HuH-7 (cell line): ENCODE measurements around the gene PARP11.
A peak's percentile ranks its signal among the peaks of the same experiment; 100 is the strongest.

Source experiments
- DNase-seq: peaks from one replicate; pipeline ENCODE4 v3.0.0; 2011; ENCODE audit warnings: low spot score

The PARP11 gene, protein sequence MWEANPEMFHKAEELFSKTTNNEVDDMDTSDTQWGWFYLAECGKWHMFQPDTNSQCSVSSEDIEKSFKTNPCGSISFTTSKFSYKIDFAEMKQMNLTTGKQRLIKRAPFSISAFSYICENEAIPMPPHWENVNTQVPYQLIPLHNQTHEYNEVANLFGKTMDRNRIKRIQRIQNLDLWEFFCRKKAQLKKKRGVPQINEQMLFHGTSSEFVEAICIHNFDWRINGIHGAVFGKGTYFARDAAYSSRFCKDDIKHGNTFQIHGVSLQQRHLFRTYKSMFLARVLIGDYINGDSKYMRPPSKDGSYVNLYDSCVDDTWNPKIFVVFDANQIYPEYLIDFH

DNA sequence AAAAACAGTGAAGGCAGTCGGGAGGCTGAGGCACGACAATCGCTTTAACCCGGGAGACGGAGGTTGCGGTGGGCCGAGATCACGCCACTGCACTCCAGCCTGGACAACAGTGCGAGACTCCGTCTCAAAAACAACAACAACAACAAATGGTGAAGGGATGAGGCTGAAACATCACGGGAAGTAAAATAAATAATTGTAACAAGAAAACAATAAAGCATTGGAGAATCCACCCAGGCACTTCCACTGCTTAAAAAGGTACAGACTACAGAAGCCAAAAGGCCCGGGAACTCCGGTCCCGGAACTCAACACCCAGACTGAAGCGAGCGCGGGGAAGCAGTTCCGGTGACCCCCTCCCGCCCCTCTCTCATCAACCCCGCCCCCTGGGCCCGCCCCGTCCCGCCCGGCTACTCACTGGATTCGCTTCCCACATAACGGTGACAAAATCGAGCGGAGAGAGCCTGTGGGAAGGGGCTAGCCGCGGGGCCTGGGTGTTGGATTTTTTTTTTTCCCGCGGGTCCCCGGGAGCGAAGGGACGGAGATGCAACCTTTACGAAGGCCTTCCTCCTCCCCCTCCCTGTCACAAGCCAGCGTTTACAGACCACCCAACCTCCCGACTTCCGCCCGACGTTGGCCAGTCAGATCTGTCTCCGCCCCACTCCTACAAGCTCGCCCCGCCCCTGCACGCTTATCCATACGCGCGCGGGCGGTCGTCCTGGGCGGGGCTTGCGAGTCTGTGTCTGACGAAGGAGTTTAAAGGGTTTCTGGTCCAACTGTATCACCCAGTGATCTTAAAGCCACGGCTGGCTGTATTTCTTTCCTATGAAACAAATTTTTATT lies at the start of gene PARP11:
Gene PARP11 (minus strand): TSS at position 600 of the 837 bp plus-strand sequence. CDS start 170 bp downstream, at position 430.
- DNase-seq: peak; percentile 66

DNA sequence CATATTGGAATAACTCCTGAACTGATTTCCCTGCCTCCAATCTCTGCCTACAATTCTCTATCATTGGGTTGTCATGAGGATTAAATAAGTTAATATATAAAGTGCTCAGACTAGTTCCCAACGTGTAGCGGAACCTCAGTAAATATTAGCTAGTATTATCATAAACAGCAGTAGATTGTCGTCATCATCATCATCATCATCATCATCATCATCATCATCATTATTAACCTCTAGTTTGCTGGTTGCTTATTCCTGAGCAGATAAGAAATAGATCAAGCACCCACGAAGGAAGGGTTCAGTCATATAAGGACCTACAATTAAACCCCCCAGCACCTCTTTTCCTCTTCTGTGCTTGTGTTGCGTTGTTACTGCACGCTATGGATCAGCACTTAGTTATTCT lies 48.8 kb upstream of the PARP11 start:
- DNase-seq: no peak

DNA sequence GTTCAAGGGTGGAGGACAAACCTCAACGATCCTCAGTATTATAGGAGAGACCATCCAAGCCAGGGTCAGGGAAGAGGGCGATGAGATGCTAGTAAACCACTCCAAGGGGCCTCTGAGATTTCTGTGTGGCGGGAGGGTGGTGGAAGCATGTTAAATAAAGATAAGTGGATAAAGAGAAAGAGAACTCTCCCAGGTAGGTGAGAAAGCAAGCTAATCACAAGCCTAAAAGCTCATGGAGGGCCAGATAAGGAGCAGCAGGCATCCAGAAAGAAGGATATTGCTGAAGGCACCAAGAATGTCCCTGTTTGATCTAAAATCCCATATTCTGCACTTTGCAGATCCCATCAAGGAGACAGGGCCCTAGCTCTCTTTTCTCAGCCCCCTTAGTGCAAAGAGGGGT lies 48.3 kb upstream of the PARP11 start:
- DNase-seq: no peak

DNA sequence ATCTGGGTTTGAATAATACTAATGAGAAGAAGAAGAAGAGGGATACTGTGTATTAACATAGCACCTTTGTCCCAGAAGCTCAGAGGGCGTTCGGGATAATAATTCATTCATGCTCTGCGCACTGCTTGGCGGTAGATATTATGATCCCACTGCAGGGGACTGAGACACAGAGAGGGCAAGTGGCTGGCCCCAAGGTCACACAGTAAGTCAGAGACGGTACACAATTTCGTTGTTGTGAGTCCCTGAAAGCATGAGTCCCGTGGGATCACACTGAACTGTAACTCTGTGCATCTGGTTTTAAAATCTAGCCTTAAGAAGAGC lies 47.9 kb upstream of the PARP11 start:
- no peak for DNase-seq

DNA sequence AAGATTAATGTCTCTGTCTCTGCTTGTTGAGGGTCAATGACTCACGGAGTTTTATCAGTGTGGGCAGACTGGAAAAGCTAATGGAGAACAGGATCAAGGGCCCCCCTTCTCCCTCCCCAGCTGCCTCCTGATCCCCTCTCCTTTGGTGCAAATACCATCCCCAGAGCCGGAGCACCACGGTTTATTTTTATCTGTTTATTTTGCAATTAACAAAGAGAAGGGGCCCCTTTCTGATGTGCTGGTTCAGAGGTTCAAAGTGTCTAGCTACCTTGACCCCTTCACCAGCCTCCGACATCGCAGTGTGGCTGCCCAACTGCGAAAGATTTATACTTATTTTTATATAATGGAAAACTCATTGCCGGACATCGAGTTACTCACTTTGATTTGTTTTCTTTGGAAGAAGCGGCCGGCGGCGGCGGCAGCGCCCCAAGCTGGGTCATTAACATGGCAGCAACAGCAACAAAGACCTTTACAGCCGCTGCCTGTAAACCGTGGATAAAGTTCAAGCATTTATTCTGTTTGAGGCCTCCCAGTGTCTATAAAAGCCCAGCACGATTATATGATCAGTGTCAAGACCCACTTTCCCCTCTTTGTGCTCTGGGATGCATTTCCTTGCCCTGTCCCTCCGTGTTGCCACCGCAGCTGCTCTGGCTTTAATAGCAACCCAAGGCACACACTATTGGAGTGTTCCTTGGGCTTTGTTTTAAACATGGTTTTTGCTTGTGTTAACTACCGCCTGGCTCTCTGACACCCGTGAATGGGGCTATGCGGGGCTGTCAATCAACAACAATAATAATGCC lies 47.4 kb upstream of the PARP11 start:
- no peak for DNase-seq

DNA sequence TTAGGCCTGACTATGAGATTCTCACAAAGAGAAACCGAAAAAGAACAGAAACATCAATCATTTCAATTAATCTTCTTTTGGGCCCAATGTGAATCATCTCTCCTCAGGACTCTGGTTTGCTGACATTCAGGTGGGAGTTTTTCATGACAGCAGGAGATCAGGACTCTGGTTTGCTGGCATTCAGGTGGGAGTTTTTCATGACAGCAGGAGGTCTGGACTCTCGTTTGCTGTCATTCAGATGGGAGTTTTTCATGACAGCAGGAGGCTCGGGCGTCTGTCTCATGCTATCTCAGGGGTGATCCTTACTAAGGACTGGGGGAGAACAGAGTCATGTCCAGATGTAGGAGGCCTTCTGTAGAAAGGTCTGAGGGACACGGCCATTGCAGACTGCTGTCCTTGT lies 40.1 kb upstream of the PARP11 start:
- no peak for DNase-seq

DNA sequence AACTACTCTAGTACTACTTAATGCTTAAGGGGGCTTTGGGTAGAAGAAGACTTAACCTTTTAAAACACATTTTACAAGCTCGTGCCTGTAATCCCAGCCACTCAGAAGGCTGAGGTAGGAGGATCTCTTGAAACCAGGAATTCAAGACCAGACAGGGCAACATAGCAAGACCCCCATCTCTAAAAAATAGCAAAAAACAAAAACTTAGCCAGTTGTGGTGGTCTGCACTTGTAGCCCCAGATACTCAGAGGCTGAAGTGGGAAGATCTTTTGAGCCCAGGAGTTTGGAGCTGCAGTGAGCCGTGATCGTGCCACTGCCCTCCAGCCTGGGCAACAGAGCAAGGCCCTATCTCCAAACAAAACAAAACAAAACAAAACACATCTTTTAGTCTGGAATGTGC lies 39.7 kb upstream of the PARP11 start:
- DNase-seq: no peak

DNA sequence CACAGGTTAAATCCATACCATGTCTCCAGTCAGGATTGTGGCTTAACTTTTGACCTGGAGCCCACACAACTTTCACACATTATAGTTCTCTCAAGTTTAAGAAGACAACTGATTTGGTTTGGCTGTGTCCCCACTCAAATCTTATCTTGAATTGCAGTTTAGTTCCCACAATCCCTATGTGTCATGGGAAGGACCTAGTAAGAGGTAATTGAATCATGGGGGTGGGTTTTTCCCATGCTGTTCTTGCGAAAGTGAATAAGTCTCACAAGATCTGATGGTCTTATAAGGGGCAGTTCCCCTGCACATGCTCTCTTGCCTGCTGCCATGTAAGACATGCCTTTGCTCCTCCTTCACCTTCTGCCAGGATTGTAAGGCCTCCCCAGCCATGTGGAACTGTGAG lies 38.2 kb upstream of the PARP11 start:
- no peak for DNase-seq

DNA sequence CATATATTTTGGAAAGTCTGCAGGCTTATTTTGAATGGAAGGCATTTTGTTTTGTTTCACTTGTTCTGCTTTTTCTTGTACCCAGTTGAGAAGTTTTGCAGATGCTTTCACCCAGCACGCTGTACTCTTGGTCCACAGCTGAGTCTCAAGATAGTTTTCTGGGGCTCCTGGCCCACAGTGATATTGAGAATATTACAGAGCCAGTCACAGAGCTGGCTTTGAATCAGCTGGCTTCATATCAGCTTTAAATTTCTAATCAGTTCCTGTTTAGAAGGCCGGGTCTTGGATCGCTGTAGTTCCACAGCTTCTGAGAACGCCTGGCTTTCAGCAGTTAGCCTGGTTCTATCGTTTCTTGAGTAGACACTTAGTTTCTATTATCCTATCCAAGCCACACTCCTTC lies 32.5 kb upstream of the PARP11 start:
- no peak for DNase-seq

DNA sequence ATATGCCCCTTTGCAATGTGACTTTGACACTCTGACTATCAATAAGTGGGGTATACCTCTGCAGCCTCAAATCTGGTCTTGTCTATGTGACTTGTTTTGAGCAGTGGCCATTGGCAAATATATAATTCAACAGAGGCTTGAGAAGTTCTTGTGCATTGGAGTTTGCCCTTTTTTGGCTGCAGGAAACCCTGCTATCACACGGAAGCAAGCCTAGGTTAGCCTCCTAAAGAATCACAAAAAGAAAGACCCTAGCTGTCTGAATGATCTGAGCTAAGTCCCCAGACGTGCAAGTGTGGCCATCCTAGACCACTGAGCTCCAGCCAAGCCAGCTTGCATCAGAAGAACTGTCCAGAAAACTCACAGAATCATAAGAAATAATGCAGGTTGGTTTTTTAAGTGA lies 31.8 kb upstream of the PARP11 start:
- DNase-seq: no peak

DNA sequence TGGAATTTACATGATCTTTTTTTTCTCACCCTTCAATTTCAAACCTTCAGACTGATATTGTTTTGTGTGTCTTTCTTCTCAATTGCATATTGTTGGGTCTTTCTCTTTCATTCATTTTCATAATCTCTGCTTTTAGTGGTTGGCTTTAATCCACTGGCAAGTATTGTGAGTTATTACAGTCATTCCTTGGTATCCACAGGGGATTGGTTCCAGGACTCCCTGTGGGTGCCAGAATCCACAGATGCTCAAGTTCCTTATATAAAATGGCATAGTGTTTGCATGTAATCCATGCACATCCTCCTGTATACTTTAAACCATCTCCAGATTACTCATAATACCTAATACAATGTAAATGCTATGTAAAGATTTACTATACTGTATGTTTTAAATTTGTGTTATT lies 29.7 kb upstream of the PARP11 start:
- DNase-seq: no peak

DNA sequence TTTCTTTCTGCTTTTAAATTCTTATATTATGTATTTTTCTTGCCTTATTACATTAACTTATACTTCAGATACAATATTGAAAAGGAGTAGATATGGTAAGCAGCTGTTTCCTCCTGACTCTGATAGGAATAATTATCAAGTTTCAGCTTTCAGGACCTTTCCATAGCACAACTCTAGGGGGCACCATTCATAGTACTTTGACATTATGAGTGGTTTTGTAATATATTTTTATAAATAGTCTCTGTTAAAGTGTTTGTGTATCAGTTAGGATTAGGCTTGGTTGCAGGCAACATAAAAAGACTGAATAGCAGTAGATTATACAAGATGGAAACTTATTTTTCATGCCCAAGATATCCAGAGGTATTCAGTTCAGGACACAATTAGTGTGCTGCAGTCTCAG lies 27.9 kb upstream of the PARP11 start:
- no peak for DNase-seq

DNA sequence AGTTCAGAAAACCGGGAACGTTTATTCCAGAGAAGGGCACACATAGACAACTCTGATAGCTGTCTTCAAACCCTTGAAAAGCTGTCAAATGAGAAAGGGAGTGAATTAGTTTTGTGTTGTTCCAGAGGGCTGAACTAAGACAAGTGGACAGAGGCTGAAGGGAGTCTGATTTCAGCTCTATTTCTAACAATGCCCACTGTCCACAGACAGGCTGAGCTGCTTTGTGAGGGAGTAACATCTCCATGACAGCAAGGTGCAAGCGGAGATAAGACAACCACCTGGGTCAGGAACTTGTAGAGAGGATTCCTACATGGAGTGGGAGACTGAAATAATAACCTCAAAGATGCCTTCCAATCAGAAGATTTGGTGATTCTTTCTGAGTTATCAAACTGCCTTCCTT lies 25.6 kb upstream of the PARP11 start:
- no peak for DNase-seq

DNA sequence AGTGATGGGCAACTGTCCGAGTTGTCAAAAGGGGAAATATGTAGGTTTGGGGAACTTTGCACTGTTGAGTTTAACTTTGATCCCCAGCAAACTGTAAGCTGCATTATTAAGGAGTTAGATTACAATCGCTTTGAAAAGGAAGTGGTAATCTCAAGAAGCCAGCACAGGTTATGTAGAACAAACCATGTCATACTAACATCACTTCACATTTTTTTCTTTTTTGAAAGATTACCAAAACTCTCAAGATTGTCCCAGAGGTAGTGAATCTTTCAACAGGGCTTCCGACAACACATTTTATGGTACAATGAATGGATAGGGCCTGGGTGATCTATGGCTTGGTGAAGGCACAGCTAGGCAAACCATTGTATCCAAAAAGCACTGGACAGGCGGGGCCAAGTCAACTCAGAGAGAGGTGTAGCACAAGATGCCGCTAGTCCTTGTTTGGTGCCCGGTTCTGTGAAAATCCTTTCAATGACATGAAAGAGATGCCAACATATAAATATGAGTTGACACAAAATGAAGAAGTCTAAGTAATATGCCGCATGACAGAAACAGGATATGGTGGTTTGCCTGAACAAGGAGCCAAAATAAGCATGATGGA lies 24.3 kb upstream of the PARP11 start:
- no peak for DNase-seq

DNA sequence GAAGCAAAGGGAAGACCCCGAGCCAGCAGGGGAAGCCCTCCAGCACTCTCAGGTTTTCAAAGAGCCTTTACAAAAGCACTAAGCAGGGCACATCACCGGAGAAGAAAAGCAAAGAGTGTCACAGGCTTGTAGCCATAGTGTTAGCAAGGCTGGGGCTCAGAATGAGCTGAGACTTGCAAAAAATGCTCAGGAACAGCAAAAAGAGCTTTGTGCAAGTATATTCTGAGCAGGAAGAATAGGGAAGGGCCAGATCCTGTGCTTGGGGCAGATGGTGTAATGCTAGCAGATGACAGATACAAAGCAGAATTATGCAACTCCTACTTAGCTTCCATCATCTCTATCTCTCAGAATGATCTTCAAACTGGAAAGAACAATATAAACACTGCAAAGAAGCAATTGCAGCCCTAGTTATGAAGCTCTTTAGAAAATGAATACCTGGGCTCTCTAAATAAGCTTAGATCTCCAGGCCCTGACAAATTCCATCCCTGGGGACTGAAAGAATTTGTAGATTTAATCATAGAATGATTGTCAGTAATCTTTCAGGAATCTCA lies 23.7 kb upstream of the PARP11 start:
- no peak for DNase-seq

DNA sequence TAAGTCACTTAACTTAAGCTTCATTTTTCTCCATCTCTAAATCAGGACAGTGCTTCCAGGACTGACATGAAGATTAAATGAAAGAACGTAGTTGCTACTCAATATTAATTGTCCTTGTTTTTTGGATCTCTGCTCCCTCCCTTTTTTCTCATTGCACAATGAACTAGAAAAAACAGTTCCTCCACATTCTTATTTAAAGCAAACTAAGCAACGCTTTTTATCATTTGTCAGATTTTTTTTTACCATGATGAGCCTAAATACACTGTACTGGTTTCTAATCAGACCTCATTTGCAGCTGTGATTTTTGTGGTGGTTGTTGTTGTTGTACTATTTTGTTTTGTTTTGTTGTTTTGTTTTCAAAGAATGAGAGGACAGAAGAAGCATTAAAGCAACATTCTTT lies 23.2 kb upstream of the PARP11 start:
- DNase-seq: no peak

DNA sequence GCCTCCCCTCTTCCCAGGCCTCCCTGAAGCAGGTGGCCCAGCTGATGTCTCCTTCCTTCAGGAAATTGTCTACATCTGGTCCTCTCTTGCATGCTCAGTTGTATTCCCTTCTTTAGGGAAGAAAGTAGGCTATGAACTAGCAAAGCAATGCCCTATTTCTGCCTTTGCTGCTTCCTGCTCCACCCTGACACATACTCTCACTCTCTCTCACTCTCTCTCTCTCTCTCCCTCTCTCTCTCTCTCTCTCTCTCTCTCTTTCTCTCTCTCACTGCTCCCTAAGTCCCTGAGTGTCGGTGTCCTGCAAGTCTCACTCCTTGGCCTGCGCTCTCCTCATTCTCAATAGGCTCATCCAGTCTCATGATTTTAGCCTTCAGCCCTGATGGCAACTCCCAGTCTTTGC lies 19.4 kb upstream of the PARP11 start:
- DNase-seq: no peak

DNA sequence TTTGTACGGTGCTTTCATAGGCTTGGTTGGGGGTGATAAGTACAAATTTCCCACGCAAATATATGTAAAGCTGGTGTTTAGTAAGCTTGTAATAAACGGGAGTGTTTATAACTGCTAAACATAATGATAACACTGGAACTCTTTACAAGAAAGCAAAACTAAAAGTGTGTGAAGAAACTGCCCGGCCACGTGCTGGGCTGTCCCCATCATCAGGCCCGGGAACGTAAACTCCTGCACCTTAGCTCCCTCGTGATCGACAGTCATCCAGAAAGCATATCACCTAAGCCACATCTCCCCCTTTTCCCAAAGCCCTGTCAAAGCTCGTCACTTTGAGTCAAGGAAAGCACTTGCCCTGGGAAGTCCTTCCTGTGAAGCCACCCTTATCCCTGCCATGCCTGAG lies 18.0 kb upstream of the PARP11 start:
- DNase-seq: no peak

DNA sequence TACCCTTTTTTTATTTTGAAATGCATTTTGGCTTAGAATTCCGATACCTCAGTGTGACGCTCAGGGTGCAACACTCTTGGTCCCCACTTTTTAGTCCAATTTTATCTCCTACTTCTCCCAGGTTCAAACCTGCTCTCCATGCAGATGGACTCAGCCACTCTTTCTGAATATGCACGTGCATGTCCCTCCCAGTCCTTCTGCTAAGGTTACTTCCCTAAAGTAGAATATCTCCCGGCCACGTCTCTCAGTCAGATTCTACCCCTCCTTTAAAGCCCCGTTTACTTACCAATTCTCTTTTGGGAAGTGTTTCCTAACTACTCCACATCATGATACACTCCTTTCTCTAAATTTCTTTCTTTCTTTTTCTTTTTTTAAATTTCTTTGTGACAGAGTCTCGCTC lies 15.5 kb upstream of the PARP11 start:
- no peak for DNase-seq

DNA sequence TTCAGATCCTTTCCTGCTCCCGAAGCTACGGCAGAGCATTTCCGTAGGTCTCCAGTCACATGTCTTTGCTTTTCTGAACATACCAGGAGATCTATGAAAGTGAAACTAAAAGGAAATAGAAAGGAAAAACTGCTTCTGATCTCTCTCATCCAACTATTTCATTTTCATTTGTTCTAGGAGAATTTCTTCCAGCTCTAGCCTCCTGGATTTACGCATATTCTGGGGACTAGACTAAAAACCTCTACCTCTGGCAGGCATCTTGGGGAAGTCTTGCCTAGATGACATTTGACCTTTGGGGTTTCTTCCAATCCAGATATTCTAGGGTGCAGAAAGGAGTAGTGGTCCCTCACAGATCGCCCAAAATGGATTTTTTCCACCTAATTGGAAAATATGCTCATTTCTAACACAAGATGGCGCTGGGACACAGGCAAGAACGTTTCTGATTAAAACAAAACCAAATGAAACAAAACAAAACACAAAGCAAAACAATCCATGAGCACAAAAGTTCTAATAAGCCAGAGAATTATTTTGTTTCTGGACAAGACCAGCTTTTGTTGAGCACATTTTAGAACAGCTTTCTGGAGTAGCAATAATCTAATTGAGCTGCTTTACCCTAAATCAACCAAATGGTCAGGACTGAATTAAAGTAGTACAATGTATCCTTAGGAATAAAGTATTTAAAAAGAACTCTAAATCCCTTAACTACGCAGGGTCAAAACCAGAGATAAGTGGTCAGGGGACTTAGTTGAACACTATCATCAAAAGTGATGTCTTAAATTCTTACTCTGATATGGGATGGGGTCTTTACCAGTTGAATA lies 12.3 kb upstream of the PARP11 start:
- no peak for DNase-seq

DNA sequence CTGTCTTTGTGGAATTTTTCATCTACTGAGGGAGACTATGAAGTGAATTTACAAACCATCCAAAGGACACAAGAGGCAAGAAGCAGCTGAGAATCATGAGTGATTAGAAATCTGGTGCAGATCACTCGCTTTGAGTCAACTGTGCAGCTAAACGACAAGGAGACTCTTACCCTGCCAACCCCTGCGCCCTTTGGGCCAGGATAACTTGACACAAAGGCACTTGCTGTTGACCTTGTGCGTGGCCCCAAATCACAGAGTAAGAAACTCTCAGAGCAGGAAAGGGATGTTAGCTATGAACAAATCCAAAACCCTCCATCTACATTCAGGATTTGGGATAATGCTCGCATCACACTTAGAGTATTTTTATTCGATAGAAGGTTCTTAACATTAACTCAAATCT lies 11.5 kb upstream of the PARP11 start:
- no peak for DNase-seq
